HG02623 (cell line): ENCODE measurements around the gene FBXO48.
A peak's percentile ranks its signal among the peaks of the same experiment; 100 is the strongest.
"Not testable (repeated sequence)": the region's sequence is repeated elsewhere in the genome, so short reads cannot be mapped to it uniquely, and the experiment has no call there.

Experiments
- ATAC-seq: cut with Tn5 transposase; IDR thresholded peaks from one replicate; pipeline ENCODE4 v1.9.1; 2021; ENCODE audit warnings: moderate library complexity; ENCODE audit not compliant: unreplicated experiment

FBXO48 gene

DNA sequence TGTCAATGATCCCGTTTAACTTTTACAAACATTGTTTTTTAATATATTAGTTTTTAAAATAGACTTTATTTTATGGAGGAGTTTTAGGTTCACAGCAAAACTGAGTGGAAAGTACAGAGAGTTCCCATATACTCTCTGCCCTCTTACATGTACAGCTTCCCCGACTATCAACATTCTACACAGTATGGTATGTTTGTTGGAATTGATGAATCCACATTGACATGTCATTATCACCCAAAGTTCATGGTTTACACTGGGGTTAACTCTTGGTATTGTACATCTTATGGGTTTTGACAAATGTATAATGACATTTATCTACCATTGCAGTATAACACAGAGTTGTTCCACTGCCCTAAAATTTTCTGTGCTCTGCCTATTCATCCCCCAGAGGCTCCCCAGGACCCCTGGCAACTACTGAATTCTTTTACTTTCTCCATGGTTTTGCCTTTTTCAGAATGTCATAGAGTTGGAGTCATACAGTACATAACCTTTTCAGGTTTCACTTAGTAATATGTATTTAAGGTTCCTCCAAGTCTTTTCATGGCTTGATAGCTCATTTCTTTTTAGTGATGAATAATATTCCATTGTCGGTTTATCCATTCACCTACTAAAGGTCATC, 5.8 kb upstream of the FBXO48 start:
- ATAC-seq, result no peak

DNA sequence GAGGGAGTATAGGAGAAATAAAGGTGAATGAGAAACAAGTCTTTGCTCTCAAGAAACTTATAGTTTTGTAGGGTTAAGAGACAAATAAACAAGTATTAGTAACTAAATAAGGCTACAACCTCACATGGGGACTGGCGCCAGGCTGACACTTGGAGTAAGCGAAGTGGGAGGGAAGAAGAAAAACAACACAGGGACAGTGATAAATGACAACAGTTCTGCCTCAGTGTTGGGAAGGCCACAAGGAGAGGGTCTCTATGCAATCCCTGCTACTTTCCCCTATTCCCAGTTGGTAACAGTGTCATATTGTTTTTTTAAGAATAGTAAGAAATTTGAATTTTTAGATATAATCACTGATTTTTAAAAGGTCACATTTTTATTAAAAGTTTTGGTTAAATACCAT, 4.3 kb upstream of the FBXO48 start:
- no peak for ATAC-seq

DNA sequence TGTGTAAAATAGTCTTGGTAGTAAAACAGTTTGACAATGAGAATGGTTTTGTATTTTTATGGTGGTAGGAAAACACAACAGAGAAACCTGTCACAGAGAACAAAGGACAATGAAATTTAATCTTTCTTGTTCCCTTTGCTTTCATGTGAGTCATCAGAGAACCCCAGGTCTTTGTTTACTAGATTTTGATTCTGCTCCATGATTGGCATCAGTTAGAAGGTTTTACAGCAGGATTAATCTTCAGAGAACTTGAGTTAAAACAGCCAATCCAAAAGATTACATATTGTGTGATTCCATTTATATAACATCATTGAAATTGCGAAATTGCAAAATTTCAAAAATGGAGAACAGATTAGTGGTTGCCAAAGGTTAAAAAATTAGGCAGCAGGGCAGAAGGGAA, 2.8 kb upstream of the FBXO48 start:
- ATAC-seq, result no peak

DNA sequence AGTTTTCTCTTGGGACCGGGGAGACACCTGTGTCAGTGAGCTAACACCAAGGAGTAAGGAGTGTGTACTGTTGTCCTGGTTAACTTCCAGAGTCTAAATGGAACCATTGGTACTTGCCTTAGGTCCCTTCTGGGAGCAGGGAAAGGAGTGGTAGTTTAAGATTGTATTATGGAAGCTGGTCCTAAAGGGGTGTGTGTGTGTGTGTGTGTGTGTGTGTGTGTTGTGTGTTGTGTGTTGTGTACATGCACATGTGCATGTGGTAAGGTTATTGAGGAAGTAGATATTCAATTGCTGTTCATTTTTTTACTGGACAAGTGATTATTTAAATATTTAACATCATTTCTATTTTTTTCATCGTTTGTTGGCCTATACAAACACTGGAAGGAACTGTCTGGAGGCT, 1.7 kb upstream of the FBXO48 start:
- no peak for ATAC-seq

DNA sequence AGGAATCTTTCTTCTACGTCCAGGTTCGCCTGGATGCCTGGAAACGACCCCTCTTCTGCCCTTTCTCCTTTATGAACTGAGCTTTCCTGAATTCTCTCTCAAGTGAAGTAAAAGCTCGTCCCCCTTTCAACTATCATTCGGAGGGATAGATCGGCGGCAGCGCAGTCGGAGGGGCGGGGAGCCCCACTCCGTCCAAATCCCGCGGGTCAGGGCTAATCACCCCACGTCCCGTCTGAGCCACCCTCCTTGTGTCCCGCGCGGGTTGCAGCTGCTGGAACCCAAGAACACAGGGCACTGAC, 367 bp downstream of the FBXO48 start:
- ATAC-seq, result peak; percentile 24

DNA sequence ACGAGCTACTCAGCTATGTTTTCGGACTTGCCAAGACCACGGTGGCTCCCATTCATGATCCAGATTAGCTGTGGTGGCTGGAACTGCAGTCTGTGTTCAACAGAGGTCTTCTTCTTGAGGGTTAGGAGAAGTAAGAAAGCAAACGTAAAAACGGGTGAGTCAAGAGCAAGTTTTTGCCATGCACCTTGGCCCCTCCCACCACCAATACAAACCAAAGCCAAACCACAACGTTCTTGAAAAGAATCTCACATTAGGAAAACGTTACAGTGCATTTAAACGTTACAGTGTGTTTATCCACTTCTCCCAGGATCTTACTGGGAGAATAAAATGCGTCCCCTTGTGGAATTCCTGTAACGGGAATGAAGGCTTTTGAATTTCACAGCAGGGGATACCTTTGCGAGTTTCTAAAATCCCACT, 725 bp downstream of the FBXO48 start:
- no peak for ATAC-seq

DNA sequence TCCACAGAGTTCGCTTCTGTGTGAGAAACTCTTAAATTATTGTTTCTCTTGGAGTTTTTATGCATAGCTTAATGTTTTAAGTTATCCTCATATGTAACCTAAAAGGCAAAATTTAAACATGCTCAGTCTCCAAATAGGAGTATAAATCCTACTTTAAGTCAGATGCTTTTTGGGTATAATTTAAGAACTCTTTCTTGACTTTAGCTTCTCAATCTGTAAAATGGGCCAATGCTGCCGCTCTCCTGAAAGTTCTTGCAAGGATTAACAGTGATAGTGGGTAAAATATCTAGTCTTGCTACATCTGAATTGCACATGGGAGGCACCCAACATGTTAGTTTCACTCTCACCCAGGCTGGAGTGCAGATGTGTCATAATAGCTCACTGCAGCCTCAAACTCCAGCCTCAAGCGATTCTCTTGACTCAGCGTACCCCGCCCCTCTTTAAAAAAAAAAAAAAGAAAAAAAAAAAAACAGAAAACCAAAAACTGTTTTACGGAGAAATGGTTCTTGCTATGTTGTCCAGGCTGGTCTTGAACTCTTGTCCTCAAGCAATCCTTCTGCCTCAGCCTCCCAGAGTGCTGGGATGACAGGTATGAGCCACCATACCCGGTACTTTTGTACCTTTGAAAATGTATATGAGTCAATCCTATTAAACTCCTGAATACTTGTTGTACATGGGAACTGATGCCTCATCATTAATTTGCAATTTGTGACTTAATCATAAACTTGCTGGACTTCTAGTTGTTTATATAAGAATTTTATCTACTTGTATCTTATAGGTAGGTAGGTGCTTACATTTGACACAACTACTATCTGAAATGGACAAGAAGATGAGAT, 1.8 kb downstream of the FBXO48 start:
- no peak for ATAC-seq

DNA sequence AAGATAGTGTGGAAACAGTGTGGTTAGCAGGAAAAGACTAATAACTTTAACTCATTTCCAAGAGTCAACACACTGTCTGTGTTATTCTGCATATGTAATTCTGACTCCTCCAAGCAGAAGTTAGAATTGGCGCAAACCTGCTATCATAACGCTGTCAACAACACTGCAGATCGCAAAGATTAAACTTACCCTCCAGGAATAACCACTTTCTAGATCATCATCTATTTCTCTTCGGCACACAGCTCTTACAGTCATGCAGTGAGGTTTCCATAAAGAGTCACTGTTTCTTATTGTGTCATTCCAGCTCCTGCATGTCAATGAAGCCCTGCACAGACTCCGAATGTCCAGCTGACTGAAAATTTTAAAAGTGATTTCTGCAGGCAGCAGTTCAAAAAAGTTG, 2.4 kb downstream of the FBXO48 start:
- no peak for ATAC-seq

DNA sequence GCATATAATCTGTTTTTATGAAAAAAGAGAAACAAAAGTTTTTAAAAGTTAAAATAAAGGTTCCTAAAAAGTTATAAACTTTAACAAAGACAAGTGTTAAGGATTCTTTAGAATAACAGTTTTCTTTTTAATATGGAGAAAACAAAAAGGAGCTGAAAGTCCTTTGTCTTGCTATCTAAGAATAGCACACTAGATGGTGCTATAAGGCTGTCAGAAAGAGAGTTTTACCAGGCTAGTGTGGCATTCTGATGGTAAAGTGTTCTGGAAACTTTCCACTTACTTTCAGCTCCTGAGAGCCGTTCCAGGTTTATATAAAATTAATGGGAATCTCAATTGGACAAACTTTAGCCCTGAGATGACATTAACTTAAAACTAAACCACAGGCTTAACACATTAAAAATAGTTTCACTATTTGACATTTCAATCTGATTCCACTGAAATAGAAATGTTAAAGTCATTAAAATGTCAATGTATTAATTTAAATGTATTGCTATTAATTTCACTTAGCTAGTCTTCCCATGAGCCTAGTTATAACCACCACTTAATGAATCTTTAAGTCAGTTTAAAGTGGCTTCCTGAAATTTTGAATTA, 3.7 kb downstream of the FBXO48 start:
- ATAC-seq, result no peak

DNA sequence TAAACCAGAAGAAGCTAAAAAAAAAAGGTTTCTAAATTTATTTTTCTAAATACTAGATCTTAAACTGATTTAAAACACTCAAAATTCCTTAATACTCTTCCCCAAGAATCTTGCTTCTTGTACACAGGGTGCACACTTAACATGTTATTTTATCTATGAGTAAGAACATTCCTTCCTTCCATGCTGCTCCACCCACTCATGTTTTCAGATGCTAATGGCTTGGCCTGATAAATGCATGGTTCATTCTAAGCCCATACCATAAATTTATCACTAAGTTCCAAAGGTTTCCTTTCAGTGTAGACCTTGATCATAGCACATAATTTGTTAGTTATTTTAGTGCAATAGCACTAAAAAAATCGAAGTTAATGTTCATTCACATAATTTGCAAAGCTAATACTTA, 8.1 kb downstream of the FBXO48 start:
- ATAC-seq, result no peak

DNA sequence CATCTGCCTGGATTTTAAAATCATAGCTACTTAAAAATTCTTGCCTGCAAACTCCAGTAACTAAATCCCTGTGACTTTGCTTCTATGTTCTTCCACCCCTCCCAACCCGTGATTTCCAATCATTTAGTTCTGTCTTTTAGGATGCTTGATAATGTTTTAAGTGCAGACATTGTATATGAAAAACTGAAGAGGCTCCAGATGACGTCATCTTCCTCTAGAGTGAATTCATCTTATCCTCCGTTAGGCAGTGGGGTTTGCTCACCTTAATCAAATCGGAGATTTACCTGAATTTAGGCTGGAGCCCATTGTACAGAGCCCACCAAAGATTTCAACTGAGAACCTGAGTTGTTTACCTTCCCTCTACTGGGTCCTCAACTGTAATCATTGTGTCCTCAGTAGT, 10.9 kb downstream of the FBXO48 start:
- ATAC-seq, result no peak

DNA sequence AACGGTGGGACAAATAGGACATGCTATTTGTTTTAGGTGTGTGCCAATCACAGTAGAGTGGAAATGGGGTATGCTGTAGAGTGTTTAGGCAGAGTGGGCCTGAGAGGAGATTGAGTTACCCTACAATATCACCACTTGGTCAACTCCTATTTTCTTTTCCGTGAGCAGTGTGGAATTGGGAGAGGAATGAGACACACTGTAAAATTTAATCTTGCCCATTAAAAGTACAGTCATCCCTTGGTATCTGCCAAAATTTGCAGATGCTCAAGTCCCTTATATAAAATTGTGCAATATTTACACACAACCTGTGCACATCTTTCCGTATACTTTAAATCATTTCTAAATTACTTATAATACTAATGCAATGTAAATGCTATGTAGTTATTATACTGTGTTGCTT, 12.4 kb downstream of the FBXO48 start:
- ATAC-seq, result no peak

DNA sequence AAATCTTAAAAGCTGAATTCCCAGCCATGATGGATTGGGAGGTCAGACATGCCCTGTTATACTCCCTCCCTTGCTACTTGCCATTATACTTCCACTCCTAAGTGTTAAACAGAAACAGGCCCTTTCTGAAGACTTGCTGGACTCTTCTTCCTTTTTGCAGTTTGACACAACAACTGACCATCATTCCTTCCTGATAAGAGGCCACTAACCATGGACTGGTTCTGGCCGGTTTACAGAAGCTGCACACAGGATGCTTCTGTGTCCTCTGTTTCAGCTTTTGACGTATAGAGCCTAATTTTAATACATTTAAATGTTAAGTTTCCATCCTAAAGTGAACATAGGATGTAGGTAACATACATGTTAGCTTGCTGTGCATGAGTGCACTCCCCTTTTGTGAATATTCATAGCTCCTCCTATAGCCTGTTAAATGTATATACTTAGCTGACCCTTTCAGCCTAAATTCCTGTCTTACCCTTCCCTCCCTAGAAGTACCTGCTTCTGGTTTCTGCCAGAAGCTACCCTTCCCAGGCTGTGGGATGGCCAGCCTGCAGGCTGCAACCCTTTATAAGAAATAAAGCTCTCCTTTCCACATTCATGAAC, 13.2 kb downstream of the FBXO48 start:
- no peak for ATAC-seq

DNA sequence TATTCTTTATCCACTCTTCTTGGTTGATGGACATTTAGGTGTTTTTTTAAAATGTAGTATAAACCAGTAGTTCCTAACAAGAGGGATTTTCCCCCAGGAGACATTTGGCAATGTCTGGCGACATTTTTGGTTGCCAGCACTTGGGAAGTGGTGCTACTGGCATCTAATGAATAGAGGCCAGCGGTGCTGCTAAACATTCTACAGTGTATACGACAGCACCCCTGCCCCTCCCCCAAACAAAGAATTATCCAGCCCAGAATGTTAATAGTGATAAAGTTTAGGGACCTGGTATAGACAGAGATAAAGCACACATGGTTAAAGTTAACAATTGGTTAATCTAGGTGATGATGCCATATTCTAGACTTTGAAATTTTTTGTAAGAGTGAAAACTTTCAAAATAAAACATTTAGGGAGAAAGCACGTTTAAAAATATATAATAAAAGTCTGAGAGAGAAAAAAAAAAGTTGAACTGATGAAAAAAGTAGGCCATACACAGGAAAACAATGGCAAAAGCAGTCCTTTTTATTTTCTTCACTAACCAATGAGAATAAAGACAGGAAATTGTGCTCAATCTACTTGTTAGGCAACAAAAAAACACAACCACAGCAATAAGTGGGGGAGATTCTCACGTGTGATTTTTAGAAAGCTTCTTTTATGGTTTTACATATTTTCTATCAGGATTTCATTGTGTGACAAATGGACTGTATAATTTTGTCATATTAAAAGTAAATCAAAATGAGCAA, 14.8 kb downstream of the FBXO48 start:
- no peak for ATAC-seq

DNA sequence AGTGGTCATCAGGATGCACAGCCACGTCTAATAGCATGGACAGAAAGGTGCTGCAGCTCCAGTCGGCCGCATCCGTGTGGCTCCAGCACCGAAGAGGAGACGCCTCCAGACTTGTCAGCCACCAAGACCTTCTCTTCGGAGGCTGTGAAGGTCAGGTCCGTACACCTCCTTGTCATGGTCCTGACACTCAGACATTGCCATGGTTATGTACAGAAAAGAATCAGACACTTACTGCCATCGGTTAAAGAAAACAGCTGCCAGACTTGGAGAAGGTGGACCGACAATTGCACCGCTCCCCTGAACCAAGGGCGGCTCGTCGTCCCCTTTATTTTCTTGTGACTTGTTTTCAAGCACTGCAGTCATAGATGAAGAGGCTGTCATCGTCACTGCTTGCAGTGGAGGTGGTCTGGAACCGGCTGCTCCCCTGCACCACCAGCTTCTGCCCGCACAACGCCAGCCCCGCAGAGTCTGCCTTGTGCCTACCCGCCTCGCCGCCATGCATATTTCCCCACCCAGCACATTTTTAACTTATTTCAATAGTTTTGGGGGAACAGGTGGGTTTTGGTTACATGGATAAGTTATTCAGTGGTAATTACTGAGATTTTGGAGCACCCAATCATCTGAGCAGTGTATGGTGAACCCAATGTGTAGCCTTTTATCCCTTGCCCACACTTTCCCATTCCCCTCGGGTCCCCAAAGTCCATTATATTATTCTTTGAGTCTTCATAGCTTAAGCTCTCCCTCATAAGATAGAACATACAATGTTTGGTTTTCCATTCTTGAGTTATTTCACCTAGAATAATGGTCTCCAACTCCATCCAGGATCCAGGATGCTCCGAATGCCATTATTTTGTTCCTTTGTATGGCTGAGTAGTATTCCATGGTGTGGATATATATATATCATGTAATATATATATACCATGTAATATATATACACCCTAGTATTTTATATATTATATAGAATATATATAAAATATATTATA, 18.1 kb downstream of the FBXO48 start:
- ATAC-seq, result no peak

DNA sequence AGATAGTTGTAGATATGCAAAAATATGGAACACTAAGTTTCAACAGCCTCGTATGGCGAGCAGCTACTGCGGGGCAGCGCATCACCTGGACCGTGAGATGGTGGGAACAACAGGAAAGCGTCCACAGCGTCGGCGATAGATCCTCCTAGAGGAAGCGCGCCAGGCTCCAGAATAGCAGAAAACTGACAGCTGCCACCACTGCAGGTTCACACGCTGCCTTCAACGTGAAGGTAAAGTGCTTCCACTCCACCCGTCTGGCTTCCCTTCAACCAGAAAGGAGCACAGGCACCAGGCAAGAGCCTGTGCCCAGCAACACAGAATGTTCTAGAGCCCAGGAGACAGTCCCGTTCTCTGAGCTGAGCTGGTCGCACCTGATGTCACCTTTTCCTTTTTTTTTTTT, 20.0 kb downstream of the FBXO48 start:
- no peak for ATAC-seq

DNA sequence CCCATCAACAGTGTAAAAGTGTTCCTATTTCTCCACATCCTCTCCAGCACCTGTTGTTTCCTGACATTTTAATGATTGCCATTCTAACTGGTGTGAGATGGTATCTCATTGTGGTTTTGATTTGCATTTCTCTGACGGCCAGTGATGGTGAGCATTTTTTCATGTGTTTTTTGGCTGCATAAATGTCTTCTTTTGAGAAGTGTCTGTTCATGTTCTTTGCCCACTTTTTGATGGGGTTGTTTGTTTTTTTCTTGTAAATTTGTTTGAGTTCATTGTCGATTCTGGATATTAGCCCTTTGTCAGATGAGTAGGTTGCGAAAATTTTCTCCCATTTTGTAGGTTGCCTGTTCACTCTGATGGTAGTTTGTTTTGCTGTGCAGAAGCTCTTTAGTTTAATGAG, 20.7 kb downstream of the FBXO48 start:
- ATAC-seq, result not testable (repeated sequence)

DNA sequence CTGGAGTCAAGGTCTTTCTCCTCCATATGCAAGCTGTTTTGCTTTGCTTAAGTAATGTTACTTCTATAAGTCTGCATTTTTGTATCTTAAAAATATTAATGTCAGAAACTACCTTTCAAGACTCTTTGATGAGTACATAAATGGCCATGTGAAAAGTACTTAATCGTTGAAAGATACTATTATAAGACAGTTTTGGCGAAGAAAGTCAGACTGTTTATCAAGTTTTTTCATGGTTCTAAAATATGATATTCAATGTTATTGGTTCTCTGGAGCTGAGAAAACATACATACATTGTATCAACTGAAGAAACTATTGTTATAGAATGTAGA, 25.1 kb downstream of the FBXO48 start:
- ATAC-seq, result no peak

DNA sequence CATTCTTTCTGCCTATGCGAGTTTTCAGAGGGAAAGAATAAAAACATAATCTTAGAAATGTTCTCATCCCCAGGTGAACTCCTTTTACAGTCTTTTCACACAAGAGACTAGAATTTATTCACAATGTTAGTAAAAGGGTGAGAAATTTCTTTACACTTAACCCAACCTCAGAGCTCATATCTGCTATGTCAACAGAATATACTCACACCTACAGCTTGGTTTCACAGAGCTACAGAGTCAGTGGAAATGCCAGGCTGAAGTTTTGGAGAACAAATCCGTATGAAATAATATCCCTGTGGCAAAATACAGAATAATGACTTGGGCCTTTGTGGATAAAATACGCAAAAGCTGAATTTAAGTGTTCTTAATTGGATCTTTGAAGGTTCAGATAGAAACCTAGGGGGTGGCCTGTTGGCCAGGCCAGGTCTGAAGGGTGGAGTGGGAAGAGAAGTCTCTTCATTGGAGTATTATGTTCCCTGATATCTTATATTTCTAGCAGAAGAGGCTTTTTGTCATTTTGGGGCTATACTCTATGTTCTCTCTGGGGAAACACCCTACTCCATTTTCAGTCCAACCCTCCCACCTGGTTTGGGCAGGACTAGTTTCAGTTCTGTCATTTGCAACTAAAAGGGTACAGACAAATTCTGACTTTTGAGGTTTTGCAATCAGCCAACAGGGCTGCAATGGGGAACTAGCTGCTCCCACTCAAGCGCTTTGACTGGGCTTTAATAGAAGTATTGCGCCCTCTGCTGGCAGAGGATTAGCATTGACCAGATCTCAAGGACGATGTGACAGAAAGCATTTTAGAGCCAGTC, 25.7 kb downstream of the FBXO48 start:
- peak; percentile 99 for ATAC-seq
